Adipocyte (in vitro differentiated cells): ENCODE measurements around the gene MBD3L2.
"Not testable (repeated sequence)": the region's sequence is repeated elsewhere in the genome, so short reads cannot be mapped to it uniquely, and the experiment has no call there.

ENCODE experiments used
- DNase-seq: peaks from one replicate; pipeline ENCODE4 v3.0.0-alpha.2; 2015; ENCODE audit warnings: low read depth
- H3K27me3 ChIP-seq: replicated peaks from 2 replicates; pipeline ENCODE4 v1.7.0; 2013; ENCODE audit warnings: mild to moderate bottlenecking, low read length, moderate library complexity; ENCODE audit not compliant: control insufficient read depth, insufficient read depth
- H3K36me3 ChIP-seq: 2 replicates; pipeline ENCODE4 v1.7.0; 2013; ENCODE audit warnings: low read length, mild to moderate bottlenecking, moderate library complexity; ENCODE audit not compliant: control insufficient read depth, insufficient read depth, severe bottlenecking
- H3K4me1 ChIP-seq: 2 replicates; pipeline ENCODE4 v1.7.0; 2013; ENCODE audit warnings: mild to moderate bottlenecking, low read length, moderate library complexity; ENCODE audit not compliant: control insufficient read depth, insufficient read depth
- H3K4me3 ChIP-seq: 2 replicates; pipeline ENCODE4 v1.7.0; 2013; ENCODE audit warnings: mild to moderate bottlenecking, low read length, moderate library complexity
- H3K9ac ChIP-seq: 2 replicates; pipeline ENCODE4 v1.7.0; 2013; ENCODE audit warnings: mild to moderate bottlenecking, low read length, moderate library complexity
- H3K9me3 ChIP-seq: 2 replicates; pipeline ENCODE4 v1.7.0; 2013; ENCODE audit warnings: mild to moderate bottlenecking, low read length, moderate library complexity; ENCODE audit not compliant: control insufficient read depth

The MBD3L2 gene

DNA sequence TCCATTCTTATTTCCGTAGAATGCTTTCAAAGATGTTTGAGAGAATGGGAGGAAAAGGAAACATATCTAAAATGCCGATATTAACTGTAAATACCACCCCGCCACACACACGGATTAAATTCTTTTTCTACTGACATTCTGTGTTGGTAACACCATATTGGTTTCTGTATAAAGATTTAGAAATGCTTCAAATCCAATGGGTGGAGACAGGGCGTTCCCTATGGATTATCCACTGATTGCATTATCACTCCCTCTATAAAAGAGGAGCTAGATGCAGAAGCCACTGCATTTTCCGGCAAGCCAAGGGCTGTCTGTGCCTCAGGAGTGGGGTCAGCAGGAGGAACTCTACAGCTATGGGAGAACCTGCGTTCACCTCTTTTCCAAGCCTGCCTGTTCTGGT, at the start of gene MBD3L2:
MBD3L2 (plus strand) TSS at position 301 of the 400 bp plus-strand sequence; CDS start at position 354, 53 bp downstream.
- H3K36me3 ChIP-seq, H3K27me3 ChIP-seq, H3K4me3 ChIP-seq, DNase-seq, H3K9me3 ChIP-seq, H3K9ac ChIP-seq, H3K4me1 ChIP-seq: not testable (repeated sequence)

DNA sequence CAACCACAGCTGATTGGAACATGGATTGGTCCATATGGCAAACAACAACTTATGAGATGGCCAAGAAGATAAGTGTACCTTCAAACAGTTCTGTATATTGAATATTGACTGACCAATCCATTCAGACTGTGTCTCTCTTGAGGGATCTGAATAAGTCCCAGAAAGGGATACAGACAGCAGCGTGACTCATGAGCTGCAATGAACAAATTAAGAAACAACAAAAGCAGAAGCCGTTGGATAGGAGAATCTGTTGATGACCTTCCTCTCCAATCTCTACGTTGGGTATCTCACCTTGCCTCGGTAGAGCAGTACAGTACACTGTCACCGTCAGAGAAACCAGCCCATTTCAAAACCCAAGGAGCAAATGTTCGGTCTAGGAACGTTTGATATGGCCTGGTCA, 49.2 kb upstream of the MBD3L2 start:
- H3K27me3 ChIP-seq, result no peaks in the 10 kb centered on the region
- no peaks in the 10 kb centered on the region for H3K36me3 ChIP-seq
- H3K9ac ChIP-seq, result no peak overlapping the region
- peaks cover 7% of the 10 kb centered on the region for H3K9me3 ChIP-seq
- no peak for DNase-seq
- no peak overlapping the region for H3K4me3 ChIP-seq
- no peaks in the 10 kb centered on the region for H3K4me1 ChIP-seq

DNA sequence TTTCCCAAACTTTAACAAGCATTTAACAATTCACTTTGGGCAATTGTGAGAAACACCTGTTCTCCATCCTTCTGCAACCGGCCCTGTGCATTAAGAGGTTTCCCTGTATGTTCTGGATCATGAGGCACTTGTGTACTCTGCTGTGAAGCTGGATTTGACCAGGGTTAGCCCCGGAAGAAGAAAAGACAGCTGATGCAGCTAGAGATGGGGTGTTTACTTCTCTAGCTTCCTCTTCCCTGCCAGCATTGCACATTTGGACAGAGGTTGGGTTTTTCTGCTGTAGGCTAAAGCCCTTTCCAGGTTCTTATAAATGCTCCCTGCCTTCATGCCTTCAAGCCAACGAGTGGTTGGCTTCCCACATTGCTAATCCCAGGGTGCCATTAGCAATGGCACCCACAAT, 48.8 kb upstream of the MBD3L2 start:
- Histone ChIP-seq H3K9me3 (peaks cover 7% of the 10 kb centered on the region), H3K4me3 (no peak overlapping the region), H3K27me3 (no peaks in the 10 kb centered on the region), H3K4me1 (no peaks in the 10 kb centered on the region), H3K9ac (no peak overlapping the region), H3K36me3 (no peaks in the 10 kb centered on the region)
- no peak for DNase-seq

DNA sequence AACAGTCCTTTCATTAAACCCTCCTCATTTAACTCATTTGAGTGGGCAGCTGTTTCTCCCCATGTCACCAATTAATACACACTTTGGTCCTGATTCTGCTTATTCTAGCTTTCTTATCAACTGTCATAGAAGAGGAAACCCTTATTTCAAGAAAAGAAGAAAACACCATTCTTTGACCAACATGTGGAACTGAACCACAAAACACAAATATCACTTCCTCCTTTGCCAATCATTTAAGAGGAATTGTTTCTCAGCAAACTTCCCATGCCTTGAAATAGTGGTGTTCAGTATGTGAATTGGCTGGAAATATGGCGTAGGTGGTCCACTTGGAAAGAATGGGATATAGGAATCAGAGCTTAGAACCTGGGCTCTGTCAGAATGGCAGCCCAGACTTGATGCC, 48.3 kb upstream of the MBD3L2 start:
- no peak for DNase-seq
- Histone ChIP-seq H3K4me1 (no peaks in the 10 kb centered on the region), H3K9me3 (peaks cover 7% of the 10 kb centered on the region), H3K9ac (no peak overlapping the region), H3K4me3 (no peak overlapping the region), H3K27me3 (no peaks in the 10 kb centered on the region), H3K36me3 (no peaks in the 10 kb centered on the region)

DNA sequence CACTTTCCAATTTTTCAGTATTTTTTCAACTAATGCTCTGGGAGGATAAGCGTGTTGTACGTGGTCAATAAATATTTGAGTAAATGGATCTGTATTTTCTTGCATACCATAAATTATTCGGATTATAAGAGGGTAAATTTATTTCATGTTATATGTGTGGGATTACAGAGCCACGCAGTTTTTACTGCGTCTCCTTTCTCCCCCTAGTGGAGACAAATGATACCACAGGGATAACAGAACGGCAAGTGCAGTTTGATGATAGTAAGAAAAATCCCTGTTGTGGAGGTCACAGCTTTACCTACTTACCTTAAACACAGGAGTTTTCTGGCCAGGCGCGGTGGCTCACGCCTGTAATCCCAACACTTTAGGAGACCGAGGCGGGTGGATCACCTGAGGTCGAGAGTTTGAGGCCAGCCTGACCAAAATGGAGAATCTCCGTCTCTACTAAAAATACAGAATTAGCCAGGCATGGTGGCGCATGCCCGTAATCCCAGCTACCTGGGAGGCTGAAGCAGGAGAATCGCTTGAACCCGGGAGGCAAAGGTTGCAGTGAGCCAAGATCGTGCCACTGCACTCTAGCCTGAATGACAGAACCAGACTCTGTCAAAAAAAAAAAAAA, 44.7 kb upstream of the MBD3L2 start:
- peak; percentile 65 for DNase-seq
- Histone ChIP-seq H3K9ac (no peak overlapping the region), H3K4me3 (no peak overlapping the region), H3K36me3 (no peaks in the 10 kb centered on the region), H3K9me3 (peaks cover 11% of the 10 kb centered on the region), H3K4me1 (no peaks in the 10 kb centered on the region), H3K27me3 (no peaks in the 10 kb centered on the region)

DNA sequence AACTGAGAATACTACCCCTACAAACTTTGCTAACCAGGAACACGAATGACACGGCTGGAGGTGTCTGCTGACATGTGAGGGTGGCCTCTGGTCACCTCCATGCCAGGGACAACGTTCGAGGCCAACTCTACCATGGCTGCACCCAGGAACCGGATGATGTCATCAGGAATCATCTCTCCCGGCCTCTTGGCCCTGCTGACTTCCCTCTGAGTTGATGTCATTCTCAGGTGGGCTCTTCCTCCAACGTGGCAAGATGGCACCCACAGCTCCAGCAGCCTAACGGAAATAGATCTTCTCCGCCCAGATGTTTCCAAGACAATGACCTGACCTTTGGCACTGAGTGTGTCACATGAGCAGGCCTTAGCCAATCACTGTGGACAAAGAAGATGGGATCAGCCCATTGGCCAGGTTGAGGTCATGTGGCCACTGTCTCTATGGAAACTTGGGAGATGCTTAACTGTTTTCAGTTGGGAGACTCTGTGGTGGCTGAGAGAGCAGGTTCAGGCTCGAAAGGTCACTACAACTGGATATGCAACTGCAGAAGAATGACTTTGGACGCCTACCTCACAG, 42.9 kb upstream of the MBD3L2 start:
- Histone ChIP-seq H3K9me3 (peaks cover 4% of the 10 kb centered on the region), H3K9ac (no peak overlapping the region), H3K27me3 (no peaks in the 10 kb centered on the region), H3K4me3 (no peak overlapping the region), H3K4me1 (no peaks in the 10 kb centered on the region), H3K36me3 (no peaks in the 10 kb centered on the region)
- no peak for DNase-seq

DNA sequence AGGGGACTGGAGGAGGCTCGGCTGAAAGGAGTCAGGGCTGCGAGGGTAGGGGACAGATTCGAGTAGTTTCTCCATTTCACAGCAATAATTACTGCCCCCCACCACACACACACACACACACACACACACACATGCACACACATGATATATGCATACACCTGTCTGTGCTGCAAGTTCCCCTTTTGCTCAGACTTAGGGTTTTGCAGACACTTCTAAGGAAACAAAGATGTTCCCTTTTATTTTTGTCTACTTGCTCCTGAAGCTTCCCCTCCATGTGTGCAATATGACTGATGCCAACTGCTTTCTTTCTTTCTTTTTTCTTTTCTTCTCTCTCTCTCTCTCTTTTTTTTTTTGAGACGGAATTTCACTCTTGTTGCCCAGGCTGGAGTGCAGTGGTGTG, 41.3 kb upstream of the MBD3L2 start:
- Histone ChIP-seq H3K27me3 (no peaks in the 10 kb centered on the region), H3K9me3 (peaks cover 4% of the 10 kb centered on the region), H3K9ac (no peak overlapping the region), H3K4me1 (no peaks in the 10 kb centered on the region), H3K36me3 (no peaks in the 10 kb centered on the region), H3K4me3 (no peak overlapping the region)
- no peak for DNase-seq

DNA sequence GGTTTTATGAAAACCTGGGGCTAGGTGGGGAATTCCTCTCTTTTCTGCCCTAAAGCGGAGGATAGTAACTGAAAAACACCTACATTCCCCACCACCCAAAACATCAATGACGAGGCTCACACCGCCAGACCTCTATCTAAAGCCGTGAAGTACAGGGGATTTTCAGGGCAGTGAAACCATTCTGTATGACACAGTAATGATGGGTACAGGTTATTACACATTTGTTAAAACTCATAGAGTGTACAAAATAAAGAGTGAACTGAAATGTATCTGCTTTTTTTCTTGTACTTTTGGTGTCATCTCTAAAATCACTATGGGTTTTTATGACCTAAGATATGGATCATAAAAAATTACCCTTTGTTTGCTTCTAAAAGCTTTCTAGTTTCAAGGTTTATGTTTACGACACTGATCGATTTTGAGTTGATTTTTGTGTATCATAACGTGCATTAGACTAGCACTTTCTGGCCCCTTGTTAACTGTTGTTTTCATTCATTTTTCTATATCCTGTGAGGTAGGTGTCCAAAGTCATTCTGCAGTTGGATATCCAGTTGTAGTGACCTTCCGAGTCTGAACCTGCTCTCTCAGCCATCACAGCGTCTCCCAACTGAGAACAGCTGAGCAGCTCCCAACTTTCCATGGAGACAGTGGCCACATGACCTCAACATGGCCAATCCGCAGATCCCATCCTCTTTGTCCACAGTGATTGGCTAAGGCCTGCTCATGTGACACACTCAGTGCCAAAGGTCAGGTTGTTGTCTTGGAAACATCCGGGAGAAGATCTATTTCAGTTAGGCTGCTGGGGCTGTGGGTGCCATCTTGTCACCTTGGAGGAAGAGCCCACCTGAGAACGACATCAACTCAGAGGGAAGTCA, 38.2 kb upstream of the MBD3L2 start:
- Histone ChIP-seq H3K36me3 (no peaks in the 10 kb centered on the region), H3K4me3 (no peak overlapping the region), H3K27me3 (no peaks in the 10 kb centered on the region), H3K9me3 (peaks cover 4% of the 10 kb centered on the region), H3K9ac (no peak overlapping the region), H3K4me1 (no peaks in the 10 kb centered on the region)
- no peak for DNase-seq

DNA sequence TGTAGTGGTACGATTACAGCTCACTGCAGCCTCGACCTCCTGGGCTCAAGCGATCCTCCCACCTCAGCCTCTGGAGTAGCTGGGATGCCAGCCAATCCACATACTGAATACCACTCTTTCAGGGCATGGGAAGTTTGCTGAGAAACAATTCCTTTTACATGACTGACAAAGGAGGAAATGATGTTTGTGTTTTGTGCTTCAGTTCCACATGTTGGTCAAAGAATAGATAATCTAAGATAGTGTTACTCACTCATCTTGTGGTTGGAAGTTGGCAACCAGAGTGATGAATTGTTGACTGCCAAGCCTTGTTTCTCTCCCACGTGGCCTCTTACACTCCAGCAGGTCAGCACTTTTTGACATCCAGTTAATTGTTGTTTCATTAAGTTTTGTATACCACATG, 35.4 kb upstream of the MBD3L2 start:
- no peaks in the 10 kb centered on the region for H3K9me3 ChIP-seq
- no peak overlapping the region for H3K9ac ChIP-seq
- no peaks in the 10 kb centered on the region for H3K4me1 ChIP-seq
- no peaks in the 10 kb centered on the region for H3K36me3 ChIP-seq
- no peak overlapping the region for H3K4me3 ChIP-seq
- peak; percentile 5 for DNase-seq
- H3K27me3 ChIP-seq, result no peaks in the 10 kb centered on the region

DNA sequence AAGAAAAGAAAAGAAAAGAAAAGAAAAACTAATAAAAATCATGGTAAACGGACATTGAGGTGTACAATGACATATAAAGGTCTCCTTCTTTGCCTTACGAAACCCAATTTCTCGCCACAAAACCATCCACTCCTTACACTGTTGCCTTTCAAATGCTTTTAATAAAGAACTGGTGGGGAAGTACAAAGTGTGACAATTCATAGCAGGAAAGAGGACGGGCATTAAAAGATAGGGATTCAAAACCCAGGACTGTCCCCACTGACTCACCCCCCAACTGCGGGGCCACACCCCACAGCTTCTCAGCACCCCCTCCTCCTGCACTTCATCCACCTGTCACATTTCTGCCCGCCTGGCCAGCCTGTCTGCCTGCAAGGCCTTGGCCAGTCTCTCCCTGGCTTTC, 30.3 kb upstream of the MBD3L2 start:
- Histone ChIP-seq H3K4me1 (no peaks in the 10 kb centered on the region), H3K4me3 (no peak overlapping the region), H3K9me3 (no peaks in the 10 kb centered on the region), H3K9ac (no peak overlapping the region), H3K36me3 (no peaks in the 10 kb centered on the region), H3K27me3 (no peaks in the 10 kb centered on the region)
- DNase-seq, result no peak

DNA sequence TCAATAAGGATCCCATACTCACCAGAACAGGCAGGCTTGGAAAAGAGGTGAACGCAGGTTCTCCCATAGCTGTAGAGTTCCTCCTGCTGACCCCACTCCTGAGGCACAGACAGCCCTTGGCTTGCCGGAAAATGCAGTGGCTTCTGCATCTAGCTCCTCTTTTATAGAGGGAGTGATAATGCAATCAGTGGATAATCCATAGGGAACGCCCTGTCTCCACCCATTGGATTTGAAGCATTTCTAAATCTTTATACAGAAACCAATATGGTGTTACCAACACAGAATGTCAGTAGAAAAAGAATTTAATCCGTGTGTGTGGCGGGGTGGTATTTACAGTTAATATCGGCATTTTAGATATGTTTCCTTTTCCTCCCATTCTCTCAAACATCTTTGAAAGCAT, 27.8 kb upstream of the MBD3L2 start, which contains the start of gene MBD3L2B:
MBD3L2B (minus strand) TSS at position 101 of the 400 bp plus-strand sequence; CDS start at position 67, 34 bp downstream.
- H3K4me1 ChIP-seq, result not testable (repeated sequence)

More for the DNA sequence above, 27.8 kb upstream of the MBD3L2 start, which contains the start of gene MBD3L2B:
- DNase-seq, H3K36me3 ChIP-seq, H3K27me3 ChIP-seq, H3K9ac ChIP-seq, H3K9me3 ChIP-seq, H3K4me3 ChIP-seq: not testable (repeated sequence)
